Liver (tissue), 9 donors: ENCODE results near the gene LAYN. TPM values are rescaled to one million over a fixed set of nuclear protein-coding genes. Genes with fewer than 3 reads are reported as not detected.

Experiments used
- DNase-seq: peaks from one replicate; pipeline ENCODE4 v3.0.0-alpha.2; 2017; ENCODE audit warnings: low spot score
- H3K27ac ChIP-seq, 2 donors: one replicate each; pipeline ENCODE4 v1.7.0; 2013; ENCODE audit warnings: inconsistent platforms in 2 of 2, low read length in 2 of 2, control low read depth in 1 of 2, low read depth in 1 of 2, mild to moderate bottlenecking in 1 of 2
- H3K27me3 ChIP-seq, 4 donors: one replicate each; pipeline versions ENCODE4 v1.6.1 to v1.7.0; 2013; ENCODE audit warnings: low read length in 3 of 4, inconsistent platforms in 1 of 4, mild to moderate bottlenecking in 1 of 4, moderate library complexity in 1 of 4; ENCODE audit not compliant: control insufficient read depth in 4 of 4, insufficient read depth in 4 of 4
- H3K36me3 ChIP-seq, 4 donors: one replicate each; pipeline versions ENCODE4 v1.6.1 to v1.7.0; 2013; ENCODE audit warnings: low read length in 3 of 4, mild to moderate bottlenecking in 3 of 4, low read depth in 1 of 4, moderate library complexity in 1 of 4; ENCODE audit not compliant: control insufficient read depth in 4 of 4, insufficient read depth in 3 of 4
- H3K4me1 ChIP-seq, 4 donors: one replicate each; pipeline versions ENCODE4 v1.6.1 to v1.7.0; 2013; ENCODE audit warnings: low read length in 3 of 4, mild to moderate bottlenecking in 3 of 4, moderate library complexity in 1 of 4; ENCODE audit not compliant: control insufficient read depth in 4 of 4, insufficient read depth in 4 of 4
- H3K4me3 ChIP-seq, 3 donors: one replicate each; pipeline versions ENCODE4 v1.6.1 to v1.7.0; 2013; ENCODE audit warnings: low read length in 3 of 3, control low read depth in 1 of 3, low read depth in 1 of 3, mild to moderate bottlenecking in 1 of 3
- H3K9ac ChIP-seq, 2 donors: one replicate each; pipeline ENCODE4 v1.7.0; 2013; ENCODE audit warnings: low read length in 2 of 2, mild to moderate bottlenecking in 2 of 2, moderate library complexity in 2 of 2, control low read depth in 1 of 2, low read depth in 1 of 2
- H3K9me3 ChIP-seq, 4 donors: one replicate each; pipeline versions ENCODE4 v1.6.1 to v1.7.0; 2013; ENCODE audit warnings: low read length in 3 of 4; ENCODE audit not compliant: control insufficient read depth in 4 of 4
- EGR1 ChIP-seq, 2 donors: IDR thresholded peaks; 2 replicates each; pipeline ENCODE4 v1.6.1; 2016 to 2018; ENCODE audit warnings: antibody characterized with exemption in 2 of 2, low read depth in 2 of 2
- FOXA2 ChIP-seq: IDR thresholded peaks from 2 replicates; pipeline ENCODE4 v1.6.1; 2016; ENCODE audit warnings: antibody characterized with exemption
- NR2F2 ChIP-seq: IDR thresholded peaks from 2 replicates; pipeline ENCODE4 v1.6.1; 2016; ENCODE audit warnings: antibody characterized with exemption
- RXRA ChIP-seq, 2 donors: IDR thresholded peaks; 2 replicates each; pipeline ENCODE4 v1.6.1; 2017 to 2018; ENCODE audit warnings: antibody characterized with exemption in 2 of 2, mild to moderate bottlenecking in 1 of 2
- WGBS: extraction: QIAGEN DNeasy Blood & Tissue Kit; methylation state at CpG from one replicate; pipeline ENCODE4 v1.1.7; 2013; 5-methylcytosine and 5-hydroxymethylcytosine counted together
- polyA plus RNA-seq, 2 donors: library from polyadenylated mRNA; stranded (reverse) in 1 of 2; unstranded in 1 of 2; fragments of 200-250 nt in 1 of 2; fragments of >200 nt in 1 of 2; fragmentation: Nextera tagmentation in 1 of 2; extraction: Ambion mirVana in 1 of 2; gene quantifications; one replicate each; pipeline versions ENCODE4 v1.2.1 to v1.2.3, GENCODE V29; 2013 to 2015
- total RNA-seq, 2 donors: library from RNA; depleted of rRNA; stranded (reverse); fragments of >200 nt; gene quantifications; one replicate each; pipeline ENCODE4 v1.2.3, GENCODE V29; 2014
- TF ChIP-seq, protein P1 (sequence below): IDR thresholded peaks from 2 replicates; pipeline ENCODE4 v1.6.1; 2016; ENCODE audit warnings: antibody characterized with exemption, mild to moderate bottlenecking
- TF ChIP-seq, protein P2 (sequence below): fragments of 150-350 bp; IDR thresholded peaks from 2 replicates; pipeline ENCODE4 v1.5.1; 2017; ENCODE audit warnings: improper control_type of control experiment, low read depth, low read length; ENCODE audit not compliant: missing input control
- TF ChIP-seq, protein P3 (sequence below): IDR thresholded peaks from 2 replicates; pipeline ENCODE4 v1.6.1; 2016; ENCODE audit warnings: antibody characterized with exemption
- donor health status: healthy.
- donor health status: healthy.
- donor health status: healthy.
- donor health status: healthy.
- donor health status: healthy.

The LAYN gene
- total and polyA plus RNA-seq, 4 donors, result 0.43 to 0.98 (median 0.88) TPM

DNA sequence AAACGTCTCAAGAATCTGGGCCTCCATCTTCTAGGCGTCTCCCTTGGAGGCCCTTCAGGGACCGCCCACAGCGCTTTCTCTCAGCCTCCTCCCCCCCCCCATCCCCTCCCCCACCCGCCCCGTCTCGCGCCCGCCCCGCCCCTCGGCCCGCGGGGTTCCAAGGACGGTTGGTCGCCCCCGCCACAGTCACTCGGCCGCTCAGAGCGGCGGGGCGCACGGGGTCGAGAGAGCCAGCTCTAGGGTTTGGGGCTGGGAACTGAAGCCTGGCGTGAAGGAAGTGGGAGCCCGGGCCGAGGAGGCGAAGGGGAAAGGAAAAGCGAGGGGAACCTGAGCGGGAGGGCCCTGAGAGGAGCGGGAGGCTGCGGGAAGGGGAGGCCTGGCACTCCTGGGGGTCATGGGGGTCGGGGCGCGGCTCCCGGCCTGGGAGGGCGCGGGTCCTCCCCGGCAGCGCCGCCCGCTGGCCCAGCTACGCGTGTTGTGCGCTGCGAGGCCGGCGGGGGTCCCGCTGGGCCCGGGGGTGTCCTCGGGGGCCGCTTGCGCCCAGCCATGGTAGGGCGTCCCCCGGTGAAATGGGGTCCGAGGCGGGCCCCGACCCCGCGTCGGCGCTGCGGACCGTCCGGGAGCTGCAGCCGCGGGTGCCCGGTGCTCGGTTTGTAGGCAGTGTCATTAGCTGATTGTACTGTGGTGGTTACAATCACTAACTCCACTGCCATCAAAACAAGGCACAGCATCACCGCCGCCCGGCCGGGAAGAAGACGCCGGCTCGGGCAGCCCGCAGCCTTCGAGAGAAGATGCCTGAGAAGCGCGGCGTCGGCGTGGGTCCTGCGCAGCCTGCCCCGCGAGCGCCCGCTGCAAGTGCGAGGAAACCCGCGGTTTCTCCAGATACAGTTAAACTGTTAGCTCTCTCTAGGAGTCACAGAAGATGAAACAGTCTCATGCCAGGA lies 28.0 kb upstream of the LAYN start, which contains the start of gene BTG4:
TSS of gene BTG4 (minus strand) at position 91 of the 944 bp plus-strand sequence. CDS start 13,610 bp downstream, outside the sequence.
- peak within 1 kb of the TSS in 2 of 3 donors; percentile 27 to 52 for H3K4me3 ChIP-seq
- TF ChIP-seq, protein P1, sequence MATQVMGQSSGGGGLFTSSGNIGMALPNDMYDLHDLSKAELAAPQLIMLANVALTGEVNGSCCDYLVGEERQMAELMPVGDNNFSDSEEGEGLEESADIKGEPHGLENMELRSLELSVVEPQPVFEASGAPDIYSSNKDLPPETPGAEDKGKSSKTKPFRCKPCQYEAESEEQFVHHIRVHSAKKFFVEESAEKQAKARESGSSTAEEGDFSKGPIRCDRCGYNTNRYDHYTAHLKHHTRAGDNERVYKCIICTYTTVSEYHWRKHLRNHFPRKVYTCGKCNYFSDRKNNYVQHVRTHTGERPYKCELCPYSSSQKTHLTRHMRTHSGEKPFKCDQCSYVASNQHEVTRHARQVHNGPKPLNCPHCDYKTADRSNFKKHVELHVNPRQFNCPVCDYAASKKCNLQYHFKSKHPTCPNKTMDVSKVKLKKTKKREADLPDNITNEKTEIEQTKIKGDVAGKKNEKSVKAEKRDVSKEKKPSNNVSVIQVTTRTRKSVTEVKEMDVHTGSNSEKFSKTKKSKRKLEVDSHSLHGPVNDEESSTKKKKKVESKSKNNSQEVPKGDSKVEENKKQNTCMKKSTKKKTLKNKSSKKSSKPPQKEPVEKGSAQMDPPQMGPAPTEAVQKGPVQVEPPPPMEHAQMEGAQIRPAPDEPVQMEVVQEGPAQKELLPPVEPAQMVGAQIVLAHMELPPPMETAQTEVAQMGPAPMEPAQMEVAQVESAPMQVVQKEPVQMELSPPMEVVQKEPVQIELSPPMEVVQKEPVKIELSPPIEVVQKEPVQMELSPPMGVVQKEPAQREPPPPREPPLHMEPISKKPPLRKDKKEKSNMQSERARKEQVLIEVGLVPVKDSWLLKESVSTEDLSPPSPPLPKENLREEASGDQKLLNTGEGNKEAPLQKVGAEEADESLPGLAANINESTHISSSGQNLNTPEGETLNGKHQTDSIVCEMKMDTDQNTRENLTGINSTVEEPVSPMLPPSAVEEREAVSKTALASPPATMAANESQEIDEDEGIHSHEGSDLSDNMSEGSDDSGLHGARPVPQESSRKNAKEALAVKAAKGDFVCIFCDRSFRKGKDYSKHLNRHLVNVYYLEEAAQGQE, result no peak
- TF ChIP-seq, protein P2, sequence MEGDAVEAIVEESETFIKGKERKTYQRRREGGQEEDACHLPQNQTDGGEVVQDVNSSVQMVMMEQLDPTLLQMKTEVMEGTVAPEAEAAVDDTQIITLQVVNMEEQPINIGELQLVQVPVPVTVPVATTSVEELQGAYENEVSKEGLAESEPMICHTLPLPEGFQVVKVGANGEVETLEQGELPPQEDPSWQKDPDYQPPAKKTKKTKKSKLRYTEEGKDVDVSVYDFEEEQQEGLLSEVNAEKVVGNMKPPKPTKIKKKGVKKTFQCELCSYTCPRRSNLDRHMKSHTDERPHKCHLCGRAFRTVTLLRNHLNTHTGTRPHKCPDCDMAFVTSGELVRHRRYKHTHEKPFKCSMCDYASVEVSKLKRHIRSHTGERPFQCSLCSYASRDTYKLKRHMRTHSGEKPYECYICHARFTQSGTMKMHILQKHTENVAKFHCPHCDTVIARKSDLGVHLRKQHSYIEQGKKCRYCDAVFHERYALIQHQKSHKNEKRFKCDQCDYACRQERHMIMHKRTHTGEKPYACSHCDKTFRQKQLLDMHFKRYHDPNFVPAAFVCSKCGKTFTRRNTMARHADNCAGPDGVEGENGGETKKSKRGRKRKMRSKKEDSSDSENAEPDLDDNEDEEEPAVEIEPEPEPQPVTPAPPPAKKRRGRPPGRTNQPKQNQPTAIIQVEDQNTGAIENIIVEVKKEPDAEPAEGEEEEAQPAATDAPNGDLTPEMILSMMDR, result no peak
- TF ChIP-seq EGR1 (IDR thresholded peaks at IDR 0.05; ENCODE audit: low read depth in 2 of 2) (no peak), RXRA (IDR thresholded peaks at IDR 0.05) (no peak)
- no peak within 1 kb of the TSS for H3K27ac ChIP-seq
- H3K27me3 ChIP-seq, result peaks cover 0 to 10% (median 2%) of the 10 kb centered on the region in 4 donors
- no peaks in the 10 kb centered on the region for H3K9me3 ChIP-seq
- WGBS, result 6% methylated on average over 90 of the region's 90 CpGs
- peaks cover 4 to 9% (median 7%) of the 10 kb centered on the region in 4 donors for H3K4me1 ChIP-seq
- no peaks in the 10 kb centered on the region for H3K36me3 ChIP-seq
- no peak for DNase-seq
- H3K9ac ChIP-seq, result no peak within 1 kb of the TSS

DNA sequence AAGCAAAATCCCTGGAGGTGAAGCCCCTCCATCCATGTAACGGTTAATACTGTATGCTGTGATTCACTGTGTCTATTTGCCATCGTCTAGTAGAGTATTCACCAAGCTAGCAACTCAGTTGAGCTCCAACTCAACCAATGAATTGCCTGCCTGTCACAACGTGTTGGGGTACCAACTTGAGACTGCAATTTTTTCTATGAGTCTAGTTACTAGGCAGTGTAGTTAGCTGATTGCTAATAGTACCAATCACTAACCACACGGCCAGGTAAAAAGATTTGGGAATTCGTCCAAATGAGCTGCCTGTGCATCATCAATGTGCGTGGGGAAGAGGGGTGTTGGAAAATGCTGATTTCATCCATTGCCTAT lies 27.3 kb upstream of the LAYN start:
- H3K4me3 ChIP-seq, result no peak overlapping the region
- TF ChIP-seq NR2F2, result no peak
- TF ChIP-seq EGR1 (IDR thresholded peaks at IDR 0.05; ENCODE audit: low read depth in 2 of 2), result no peak
- TF ChIP-seq, protein P1, result no peak
- TF ChIP-seq, protein P3, sequence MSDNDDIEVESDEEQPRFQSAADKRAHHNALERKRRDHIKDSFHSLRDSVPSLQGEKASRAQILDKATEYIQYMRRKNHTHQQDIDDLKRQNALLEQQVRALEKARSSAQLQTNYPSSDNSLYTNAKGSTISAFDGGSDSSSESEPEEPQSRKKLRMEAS, result no peak
- TF ChIP-seq FOXA2, result no peak
- H3K9me3 ChIP-seq, result no peaks in the 10 kb centered on the region
- no peak overlapping the region for H3K9ac ChIP-seq
- peaks cover 0 to 10% (median 2%) of the 10 kb centered on the region in 4 donors for H3K27me3 ChIP-seq
- H3K36me3 ChIP-seq, result no peaks in the 10 kb centered on the region
- H3K4me1 ChIP-seq, result peaks cover 4 to 9% (median 7%) of the 10 kb centered on the region in 4 donors
- no peak overlapping the region for H3K27ac ChIP-seq
- 28% methylated on average over 6 of the region's 6 CpGs for WGBS
- DNase-seq, result no peak
